ENCODE data around the gene LSM5. TPM values are rescaled to one million over a fixed set of nuclear protein-coding genes. Genes with fewer than 3 reads are reported as not detected.

Gene LSM5
- total and polyA plus RNA-seq, 9 of the 15 experiments (the other 6 are each of a cell fraction or from before 2014, with no cell fraction given): 36.3 to 620 (median 186) TPM

DNA sequence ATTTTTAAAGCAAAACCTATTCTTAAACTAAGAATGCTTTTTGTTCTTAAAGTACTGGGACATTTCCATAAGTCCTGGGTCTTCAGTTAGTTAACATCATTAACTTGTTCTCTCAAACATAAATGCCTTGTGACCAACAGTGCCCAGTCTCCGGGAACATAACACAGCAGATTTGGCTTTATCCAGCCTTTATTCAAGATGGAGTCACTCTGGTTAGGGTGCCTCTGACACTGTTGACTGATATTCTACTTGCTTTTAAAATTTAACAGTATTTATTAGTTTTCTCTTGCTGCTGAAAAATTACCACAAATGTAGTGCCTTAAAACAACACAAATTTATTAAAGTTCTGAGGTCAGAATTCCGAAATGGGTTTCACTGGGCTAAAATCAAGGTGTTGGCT, 49.2 kb upstream of the LSM5 start (continued):
- no peak for TF ChIP-seq ARID2 (IDR thresholded peaks at IDR 0.05)
- TF ChIP-seq SMAD3 (CRISPR knock-in tag; conservative IDR thresholded peaks at IDR 0.05): peak; percentile 85
- TF ChIP-seq BACH1 (tag; IDR thresholded peaks at IDR 0.05): peak; percentile 28; the same call in 1 of the 2 replicates
- peak; percentile 85 for TF ChIP-seq SMAD4 (CRISPR knock-in tag; conservative IDR thresholded peaks at IDR 0.05)
- TF ChIP-seq IFI16 (CRISPR knock-in tag; IDR thresholded peaks at IDR 0.05): no peak
- TF ChIP-seq ID3 (CRISPR knock-in tag; IDR thresholded peaks at IDR 0.05): peak; percentile 62; the same call in 1 of the 2 replicates
- TF ChIP-seq ID3 (tag; IDR thresholded peaks at IDR 0.05): peak; percentile 57; the same call in 1 of the 2 replicates
- TF ChIP-seq, protein P1, sequence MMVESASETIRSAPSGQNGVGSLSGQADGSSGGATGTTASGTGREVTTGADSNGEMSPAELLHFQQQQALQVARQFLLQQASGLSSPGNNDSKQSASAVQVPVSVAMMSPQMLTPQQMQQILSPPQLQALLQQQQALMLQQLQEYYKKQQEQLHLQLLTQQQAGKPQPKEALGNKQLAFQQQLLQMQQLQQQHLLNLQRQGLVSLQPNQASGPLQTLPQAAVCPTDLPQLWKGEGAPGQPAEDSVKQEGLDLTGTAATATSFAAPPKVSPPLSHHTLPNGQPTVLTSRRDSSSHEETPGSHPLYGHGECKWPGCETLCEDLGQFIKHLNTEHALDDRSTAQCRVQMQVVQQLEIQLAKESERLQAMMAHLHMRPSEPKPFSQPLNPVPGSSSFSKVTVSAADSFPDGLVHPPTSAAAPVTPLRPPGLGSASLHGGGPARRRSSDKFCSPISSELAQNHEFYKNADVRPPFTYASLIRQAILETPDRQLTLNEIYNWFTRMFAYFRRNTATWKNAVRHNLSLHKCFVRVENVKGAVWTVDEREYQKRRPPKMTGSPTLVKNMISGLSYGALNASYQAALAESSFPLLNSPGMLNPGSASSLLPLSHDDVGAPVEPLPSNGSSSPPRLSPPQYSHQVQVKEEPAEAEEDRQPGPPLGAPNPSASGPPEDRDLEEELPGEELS (CRISPR knock-in tag; IDR thresholded peaks at IDR 0.05; ENCODE audit: borderline replicate concordance): no peak
- no peak for TF ChIP-seq XRCC3 (IDR thresholded peaks at IDR 0.05)
- no peak for TF ChIP-seq CBX8 (IDR thresholded peaks at IDR 0.05; ENCODE audit: borderline replicate concordance, extremely low read depth, low read depth, low read length, poor library complexity, severe bottlenecking)
- TF ChIP-seq MGA (IDR thresholded peaks at IDR 0.05): no peak

All from K562 (cell line).